CD14-positive monocyte (primary cell): Measurements from ENCODE around the gene CTTNBP2. TPM values are rescaled to one million over a fixed set of nuclear protein-coding genes. Genes with fewer than 3 reads are reported as not detected.
A peak's percentile ranks its signal among the peaks of the same experiment; 100 is the strongest.

Experiments used
- DNase-seq, 3 donors: peaks; one replicate each; pipeline ENCODE4 v3.0.0-alpha.2; 2011 to 2022
- H2AFZ ChIP-seq: 2 replicates; pipeline ENCODE4 v1.6.0; 2012; ENCODE audit warnings: mild to moderate bottlenecking, low read depth, low read length, inconsistent platforms; ENCODE audit not compliant: insufficient read depth, poor library complexity, severe bottlenecking
- H3K27ac ChIP-seq, 2 donors: 1 replicate in 1 of 2; 2 replicates in 1 of 2; pipeline ENCODE4 v1.5.1; 2012 to 2013; ENCODE audit warnings: low read length in 2 of 2, control low read depth in 1 of 2, inconsistent platforms in 1 of 2, low read depth in 1 of 2, mild to moderate bottlenecking in 1 of 2
- H3K27me3 ChIP-seq, 2 donors: one replicate each; pipeline versions ENCODE4 v1.6.0 to v1.6.1; 2011 to 2013; ENCODE audit warnings: low read length in 2 of 2; ENCODE audit not compliant: control insufficient read depth in 2 of 2, insufficient read depth in 2 of 2
- H3K36me3 ChIP-seq, 2 donors: replicated peaks in 1 of 2; 1 replicate in 1 of 2; 2 replicates in 1 of 2; pipeline versions ENCODE4 v1.5.1 to v1.6.1; 2012 to 2013; ENCODE audit warnings: low read length in 2 of 2, control low read depth in 1 of 2, inconsistent platforms in 1 of 2, mild to moderate bottlenecking in 1 of 2; ENCODE audit not compliant: insufficient read depth in 2 of 2, control insufficient read depth in 1 of 2
- H3K4me1 ChIP-seq, 2 donors: 1 replicate in 1 of 2; 2 replicates in 1 of 2; pipeline versions ENCODE4 v1.5.1 to v1.6.1; 2012 to 2013; ENCODE audit warnings: low read length in 2 of 2, control low read depth in 1 of 2, inconsistent platforms in 1 of 2, mild to moderate bottlenecking in 1 of 2, moderate library complexity in 1 of 2; ENCODE audit not compliant: insufficient read depth in 2 of 2, control insufficient read depth in 1 of 2
- H3K4me2 ChIP-seq: replicated peaks from 2 replicates; pipeline ENCODE3; 2012; ENCODE audit warnings: low read length, moderate library complexity, mild to moderate bottlenecking; ENCODE audit not compliant: poor library complexity, severe bottlenecking; ENCODE audit errors: extremely low read depth
- H3K4me3 ChIP-seq, 3 experiments: fragments of 200-600 bp in 1 of 3; sonication (generic) in 1 of 3; replicated peaks in 1 of 3; 1 replicate in 2 of 3; 2 replicates in 1 of 3; pipeline ENCODE4 v1.5.1; 2011 to 2013; ENCODE audit warnings: low read length in 3 of 3, mild to moderate bottlenecking in 3 of 3, control low read depth in 2 of 3, low read depth in 2 of 3, inconsistent platforms in 1 of 3, moderate library complexity in 1 of 3
- H3K79me2 ChIP-seq: 2 replicates; pipeline ENCODE4 v1.6.0; 2012; ENCODE audit warnings: mild to moderate bottlenecking, control low read depth, inconsistent platforms, low read length, moderate library complexity; ENCODE audit not compliant: insufficient read depth
- H3K9ac ChIP-seq: 2 replicates; pipeline ENCODE4 v1.6.0; 2017; ENCODE audit warnings: low read length, mild to moderate bottlenecking; ENCODE audit not compliant: insufficient read depth, poor library complexity, severe bottlenecking
- H3K9me3 ChIP-seq, 2 donors: replicated peaks in 1 of 2; 1 replicate in 1 of 2; 2 replicates in 1 of 2; pipeline versions ENCODE4 v1.5.1 to v1.6.1; 2012 to 2013; ENCODE audit warnings: low read length in 2 of 2, control low read depth in 1 of 2; ENCODE audit not compliant: control insufficient read depth in 1 of 2, insufficient read depth in 1 of 2
- H4K20me1 ChIP-seq: 2 replicates; pipeline ENCODE4 v1.6.0; 2012; ENCODE audit warnings: mild to moderate bottlenecking, low read length, control low read depth, moderate library complexity; ENCODE audit not compliant: insufficient read depth
- H3K27ac Mint-ChIP-seq, 7 donors: one replicate each; pipeline ENCODE4 v1.8.0; 2020; ENCODE audit warnings: mild to moderate bottlenecking in 7 of 7, mixed read lengths in 7 of 7, moderate library complexity in 6 of 7, inconsistent platforms in 2 of 7
- H3K27me3 Mint-ChIP-seq, 3 donors: one replicate each; pipeline ENCODE4 v1.8.0; 2021 to 2022; ENCODE audit warnings: low read depth in 3 of 3, mild to moderate bottlenecking in 3 of 3, mixed read lengths in 3 of 3, moderate library complexity in 3 of 3, inconsistent platforms in 1 of 3
- H3K36me3 Mint-ChIP-seq, 2 donors: one replicate each; pipeline ENCODE4 v1.8.0; 2020; ENCODE audit warnings: mixed read lengths in 2 of 2, inconsistent platforms in 1 of 2, mild to moderate bottlenecking in 1 of 2
- H3K4me1 Mint-ChIP-seq: one replicate; pipeline ENCODE4 v1.8.0; 2020; ENCODE audit warnings: mild to moderate bottlenecking, mixed read lengths
- H3K4me3 Mint-ChIP-seq, 2 donors: one replicate each; pipeline ENCODE4 v1.8.0; 2020; ENCODE audit warnings: mild to moderate bottlenecking in 2 of 2, mixed read lengths in 2 of 2, moderate library complexity in 1 of 2
- H3K9me3 Mint-ChIP-seq, 7 donors: one replicate each; pipeline ENCODE4 v1.8.0; 2020 to 2022; ENCODE audit warnings: mixed read lengths in 7 of 7, mild to moderate bottlenecking in 6 of 7, moderate library complexity in 6 of 7, inconsistent platforms in 2 of 7
- WGBS: methylation state at CpG from one replicate; pipeline ENCODE4 v1.1.5; 2013; ENCODE audit warnings: missing lambda C conversion rate; ENCODE audit not compliant: insufficient coverage; 5-methylcytosine and 5-hydroxymethylcytosine counted together
- intact Hi-C, 2 donors: fragments of 100-400 bp; cut with micrococcal nuclease; formaldehyde crosslinking; loops; one replicate each; pipeline versions ENCODE4 v1.15.0 to v1.15.1; 2023
- polyA plus RNA-seq, 3 donors: library from polyadenylated mRNA; depleted of rRNA in 1 of 3; unstranded in 2 of 3; stranded (reverse) in 1 of 3; fragments of 300-500 nt in 2 of 3; fragments of >200 nt in 1 of 3; fragmentation: Illumina TruSeq in 2 of 3; gene quantifications; 1 replicate in 2 of 3; 2 replicates in 1 of 3; pipeline ENCODE4 v1.2.3, GENCODE V29; 2012 to 2021
- TF ChIP-seq, protein P1 (sequence below): fragments of 200-600 bp; IDR thresholded peaks from one replicate; pipeline ENCODE4 v1.8.0; 2022; ENCODE audit warnings: antibody characterized with exemption, mild to moderate bottlenecking

The CTTNBP2 gene
- polyA plus RNA-seq, 3 donors, result 0.38 to 1.4 TPM; not detected in 1

DNA sequence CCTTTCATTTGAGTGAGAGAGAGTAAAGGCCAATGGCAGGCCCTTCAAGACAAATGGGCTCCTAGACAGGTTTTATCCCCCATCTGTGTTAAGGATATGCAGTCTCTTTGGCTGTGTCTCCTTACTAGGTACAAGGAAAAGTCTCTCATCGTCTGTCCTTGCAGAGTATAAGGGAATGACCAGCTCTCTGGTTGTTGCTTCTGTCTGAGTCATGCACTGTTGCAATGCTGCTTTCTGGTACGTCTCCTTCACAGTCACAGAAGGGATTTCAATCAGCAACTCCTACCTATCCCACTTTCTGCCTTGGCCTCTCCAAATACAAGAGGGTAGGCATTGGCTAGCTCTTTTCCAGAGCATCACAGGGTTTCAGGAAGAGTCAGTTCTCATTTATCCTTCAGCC lies 48.1 kb downstream of the CTTNBP2 start:
- H2AFZ ChIP-seq, result no peak overlapping the region
- H3K27me3 ChIP-seq, result no peaks in the 10 kb centered on the region
- H3K4me1 Mint-ChIP-seq, result no peaks in the 10 kb centered on the region
- H3K4me1 ChIP-seq, result no peaks in the 10 kb centered on the region
- peak in 1 of 3 donors; percentile 7 for DNase-seq
- intact Hi-C loops, result no loop called here
- H4K20me1 ChIP-seq, result no peaks in the 10 kb centered on the region
- no peaks in the 10 kb centered on the region for H3K9me3 ChIP-seq
- TF ChIP-seq, protein P1, sequence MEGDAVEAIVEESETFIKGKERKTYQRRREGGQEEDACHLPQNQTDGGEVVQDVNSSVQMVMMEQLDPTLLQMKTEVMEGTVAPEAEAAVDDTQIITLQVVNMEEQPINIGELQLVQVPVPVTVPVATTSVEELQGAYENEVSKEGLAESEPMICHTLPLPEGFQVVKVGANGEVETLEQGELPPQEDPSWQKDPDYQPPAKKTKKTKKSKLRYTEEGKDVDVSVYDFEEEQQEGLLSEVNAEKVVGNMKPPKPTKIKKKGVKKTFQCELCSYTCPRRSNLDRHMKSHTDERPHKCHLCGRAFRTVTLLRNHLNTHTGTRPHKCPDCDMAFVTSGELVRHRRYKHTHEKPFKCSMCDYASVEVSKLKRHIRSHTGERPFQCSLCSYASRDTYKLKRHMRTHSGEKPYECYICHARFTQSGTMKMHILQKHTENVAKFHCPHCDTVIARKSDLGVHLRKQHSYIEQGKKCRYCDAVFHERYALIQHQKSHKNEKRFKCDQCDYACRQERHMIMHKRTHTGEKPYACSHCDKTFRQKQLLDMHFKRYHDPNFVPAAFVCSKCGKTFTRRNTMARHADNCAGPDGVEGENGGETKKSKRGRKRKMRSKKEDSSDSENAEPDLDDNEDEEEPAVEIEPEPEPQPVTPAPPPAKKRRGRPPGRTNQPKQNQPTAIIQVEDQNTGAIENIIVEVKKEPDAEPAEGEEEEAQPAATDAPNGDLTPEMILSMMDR, result no peak
- no peaks in the 10 kb centered on the region for H3K9me3 Mint-ChIP-seq
- H3K27ac ChIP-seq, result no peak overlapping the region
- H3K4me3 ChIP-seq, result no peak overlapping the region
- H3K36me3 Mint-ChIP-seq, result no peaks in the 10 kb centered on the region
- H3K4me3 Mint-ChIP-seq, result no peak overlapping the region
- H3K36me3 ChIP-seq, result no peaks in the 10 kb centered on the region
- no peak overlapping the region for H3K4me2 ChIP-seq
- 43% methylated on average over 1 of the region's 2 CpGs for WGBS
- H3K27ac Mint-ChIP-seq, result no peak overlapping the region
- no peak overlapping the region for H3K9ac ChIP-seq
- no peaks in the 10 kb centered on the region for H3K79me2 ChIP-seq
- H3K27me3 Mint-ChIP-seq, result peaks cover 0 to 2% (median 2%) of the 10 kb centered on the region in 3 donors

DNA sequence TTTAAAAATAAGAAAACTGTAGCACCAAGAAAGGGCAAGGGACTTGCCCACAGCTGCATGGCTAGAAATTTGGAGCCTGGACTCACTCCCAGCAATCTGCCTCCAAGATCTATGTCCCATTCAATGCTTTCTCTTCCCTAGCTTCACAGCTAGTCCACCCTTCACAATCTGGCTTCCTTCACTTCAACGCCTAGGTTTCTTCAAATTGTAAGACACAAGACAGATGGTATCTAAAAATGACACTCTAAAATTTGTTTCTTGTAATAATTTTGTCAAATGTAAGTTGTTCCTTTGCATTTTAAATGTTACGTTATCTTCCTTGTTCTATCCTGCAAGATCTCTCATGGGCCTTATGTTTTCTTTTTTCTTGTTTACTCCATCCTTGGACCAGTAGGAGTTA lies 48.6 kb downstream of the CTTNBP2 start:
- TF ChIP-seq, protein P1, result no peak
- Histone ChIP-seq H3K36me3 (no peaks in the 10 kb centered on the region), H3K4me2 (no peak overlapping the region), H3K27me3 (no peaks in the 10 kb centered on the region), H3K4me3 (no peak overlapping the region), H3K27ac (no peak overlapping the region), H4K20me1 (no peaks in the 10 kb centered on the region), H2AFZ (no peak overlapping the region), H3K4me1 (no peaks in the 10 kb centered on the region), H3K9ac (no peak overlapping the region), H3K79me2 (no peaks in the 10 kb centered on the region), H3K9me3 (no peaks in the 10 kb centered on the region)
- Mint-ChIP-seq H3K4me1 (no peaks in the 10 kb centered on the region), H3K27me3 (peaks cover 0 to 2% (median 2%) of the 10 kb centered on the region in 3 donors), H3K9me3 (no peaks in the 10 kb centered on the region), H3K36me3 (no peaks in the 10 kb centered on the region), H3K27ac (no peak overlapping the region), H3K4me3 (no peak overlapping the region)
- no CpG with 5 or more reads among the region's 2 CpGs for WGBS
- intact Hi-C loops, result no loop called here
- DNase-seq, result no peak
